Skeletal muscle tissue (tissue), 5 donors: ENCODE results near the gene ICE2. TPM values are rescaled to one million over a fixed set of nuclear protein-coding genes. Genes with fewer than 3 reads are reported as not detected.
A peak's percentile ranks its signal among the peaks of the same experiment; 100 is the strongest.

ENCODE experiments used
- H3K27ac ChIP-seq: one replicate; pipeline ENCODE4 v1.7.0; 2013; ENCODE audit warnings: mild to moderate bottlenecking, low read depth, low read length, inconsistent platforms
- H3K27me3 ChIP-seq, 3 donors: one replicate each; pipeline ENCODE4 v1.7.0; 2013; ENCODE audit warnings: low read length in 3 of 3; ENCODE audit not compliant: control insufficient read depth in 3 of 3, insufficient read depth in 3 of 3
- H3K36me3 ChIP-seq, 3 donors: one replicate each; pipeline ENCODE4 v1.7.0; 2013; ENCODE audit warnings: low read length in 3 of 3; ENCODE audit not compliant: control insufficient read depth in 3 of 3, insufficient read depth in 3 of 3
- H3K4me1 ChIP-seq, 3 donors: one replicate each; pipeline ENCODE4 v1.7.0; 2013; ENCODE audit warnings: low read length in 3 of 3, mild to moderate bottlenecking in 3 of 3; ENCODE audit not compliant: control insufficient read depth in 3 of 3, insufficient read depth in 3 of 3
- H3K4me3 ChIP-seq, 3 donors: one replicate each; pipeline ENCODE4 v1.7.0; 2013; ENCODE audit warnings: low read length in 3 of 3
- H3K9ac ChIP-seq, 3 donors: one replicate each; pipeline ENCODE4 v1.7.0; 2013; ENCODE audit warnings: low read length in 3 of 3, mild to moderate bottlenecking in 3 of 3, moderate library complexity in 2 of 3, low read depth in 1 of 3
- H3K9me3 ChIP-seq, 3 donors: one replicate each; pipeline ENCODE4 v1.7.0; 2013; ENCODE audit warnings: low read length in 3 of 3; ENCODE audit not compliant: control insufficient read depth in 3 of 3
- small RNA-seq: library from RNA; depleted of rRNA; stranded (forward); fragments of <200 nt; gene quantifications from one replicate; pipeline ENCODE3, GENCODE V24; 2014
- total RNA-seq: library from RNA; depleted of rRNA; stranded (reverse); fragments of >200 nt; gene quantifications from one replicate; pipeline ENCODE4 v1.2.3, GENCODE V29; 2014
- donor health status: Osteomylitis.

ICE2 gene
- total RNA-seq, 1 donor from 2014 or later: 34.4 TPM

DNA sequence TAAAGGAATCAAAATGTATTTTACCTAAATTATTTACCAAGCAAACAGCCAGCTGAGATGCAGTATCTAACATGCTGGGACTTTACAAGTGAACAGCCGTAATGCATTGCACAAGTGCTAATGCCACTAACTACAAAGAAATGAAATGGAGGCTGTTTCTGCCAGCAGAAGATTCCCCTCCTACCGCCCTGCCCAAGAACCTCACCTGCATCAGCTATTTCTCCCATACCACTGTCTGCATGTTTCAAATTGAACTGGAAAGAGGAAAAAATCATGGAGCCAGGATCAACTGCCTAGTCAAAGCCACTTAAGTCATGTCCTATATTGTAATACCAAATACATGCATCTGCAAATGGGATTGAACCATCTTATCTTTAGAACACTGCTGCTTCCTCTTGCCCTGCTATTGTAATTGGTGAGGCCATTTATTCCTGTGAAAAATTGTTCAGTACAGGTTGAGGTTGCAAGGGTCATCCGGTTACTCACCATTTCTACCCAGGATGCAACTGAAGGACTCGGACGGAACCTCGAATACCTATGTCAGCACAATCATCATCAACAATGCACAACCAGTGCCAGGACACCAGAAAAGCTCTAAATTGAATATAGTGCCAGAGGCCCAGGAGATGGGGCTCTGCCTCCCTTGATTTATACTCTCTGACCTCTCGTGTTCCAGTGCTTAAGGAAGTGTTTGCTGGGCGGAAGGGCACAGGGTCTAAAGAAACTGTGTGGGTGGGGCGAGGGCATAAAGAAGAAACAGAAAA is 108.7 kb downstream of the ICE2 start:
- Histone ChIP-seq H3K36me3 (peaks cover 0 to 6% (median 2%) of the 10 kb centered on the region in 3 donors), H3K27me3 (no peaks in the 10 kb centered on the region), H3K9me3 (no peaks in the 10 kb centered on the region), H3K9ac (peak overlapping the region in 1 of 3 donors; percentile 7), H3K4me3 (peak overlapping the region in 1 of 3 donors; percentile 10), H3K4me1 (peaks cover 51 to 56% (median 53%) of the 10 kb centered on the region in 3 donors), H3K27ac (peak overlapping the region; percentile 93)

DNA sequence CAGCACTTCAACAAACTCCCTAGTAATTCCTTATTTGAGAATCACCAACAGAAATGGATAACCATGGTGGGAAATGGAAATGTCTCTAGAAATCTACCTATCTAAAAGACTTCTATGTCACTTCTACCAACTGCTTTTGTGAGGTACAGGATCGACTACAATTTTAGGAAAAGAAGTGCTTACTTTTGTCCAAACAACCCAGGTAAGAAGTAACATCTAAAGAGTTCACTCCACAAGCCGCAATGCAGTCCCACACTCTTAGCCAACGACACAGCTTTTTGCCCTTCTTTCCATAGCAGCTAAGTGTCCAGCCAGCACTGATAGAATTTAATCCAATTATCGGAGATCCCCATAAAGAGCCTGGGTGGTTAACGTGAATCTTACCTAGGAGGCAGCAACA is 109.2 kb downstream of the ICE2 start:
- Histone ChIP-seq H3K36me3 (peaks cover 0 to 6% (median 2%) of the 10 kb centered on the region in 3 donors), H3K27me3 (no peaks in the 10 kb centered on the region), H3K4me3 (no peak overlapping the region), H3K9ac (no peak overlapping the region), H3K27ac (peak overlapping the region; percentile 93), H3K9me3 (no peaks in the 10 kb centered on the region), H3K4me1 (peaks cover 45 to 50% (median 47%) of the 10 kb centered on the region in 3 donors)

Small RNA genes lying within 50 kb of the gene (small RNA-seq; reads per million reads assigned to genes)
- not detected for gene AC087385.3

Other genes starting within 250 kb of the ICE2 start
- gene ANXA2, start 81.2 kb downstream of the ICE2 start, total RNA-seq: 631 TPM